WTC11 (cell line): ENCODE data around the gene CFAP58. TPM values are rescaled to one million over a fixed set of nuclear protein-coding genes. Genes with fewer than 3 reads are reported as not detected.

Source experiments
- ATAC-seq: fragments of 200-7000 bp; cut with Tn5 transposase; 2 replicates; pipeline ENCODE4 v1.10.0; 2021; ENCODE audit warnings: mild to moderate bottlenecking, moderate library complexity
- CTCF ChIA-PET: fragments of 300-600 bp; sonication (Branson Sonifier 250); formaldehyde crosslinking; loops from one replicate; lab custom pipeline; 2021; ENCODE audit warnings: antibody characterized with exemption; lab: Charles Lee
- POLR2A ChIA-PET: fragments of 350-600 bp; sonication (Branson Sonifier 250); formaldehyde crosslinking; loops from one replicate; lab custom pipeline; 2021; ENCODE audit warnings: antibody characterized with exemption; lab: Charles Lee
- DNase-seq: peaks from one replicate; pipeline ENCODE4 v3.0.0; 2021; ENCODE audit warnings: low spot score
- H3K27ac Mint-ChIP-seq: 2 replicates; pipeline ENCODE4 v1.8.0; 2021; ENCODE audit warnings: mixed read lengths
- H3K27me3 Mint-ChIP-seq: 2 replicates; pipeline ENCODE4 v1.8.0; 2021; ENCODE audit warnings: low read depth, mild to moderate bottlenecking, moderate library complexity, mixed read lengths
- H3K36me3 Mint-ChIP-seq: 2 replicates; pipeline ENCODE4 v1.8.0; 2021; ENCODE audit warnings: mixed read lengths
- H3K4me1 Mint-ChIP-seq: 2 replicates; pipeline ENCODE4 v1.8.0; 2022; ENCODE audit warnings: mixed read lengths
- H3K4me3 Mint-ChIP-seq: 2 replicates; pipeline ENCODE4 v1.8.0; 2021; ENCODE audit warnings: mild to moderate bottlenecking, moderate library complexity, mixed read lengths
- H3K9me3 Mint-ChIP-seq: 2 replicates; pipeline ENCODE4 v1.8.0; 2021; ENCODE audit warnings: mixed read lengths
- IRF1 ChIP-seq: sonication (generic); formaldehyde crosslinking; IDR thresholded peaks from 2 replicates; pipeline ENCODE4 v1.8.0; 2023; ENCODE audit warnings: missing genetic modification reagents
- RELA ChIP-seq: sonication (generic); formaldehyde crosslinking; IDR thresholded peaks from 2 replicates; pipeline ENCODE4 v1.8.1; 2022; ENCODE audit warnings: missing genetic modification reagents, mild to moderate bottlenecking, borderline replicate concordance
- RORB ChIP-seq: fragments of 250-450 bp; sonication (Bioruptor Pico); IDR thresholded peaks from 2 replicates; pipeline ENCODE4 v1.9.0; 2021; ENCODE audit warnings: mild to moderate bottlenecking
- SOX15 ChIP-seq: fragments of 250-450 bp; sonication (Bioruptor Pico); IDR thresholded peaks from 2 replicates; pipeline ENCODE4 v1.9.0; 2021; ENCODE audit warnings: mild to moderate bottlenecking
- ZNF219 ChIP-seq: sonication (generic); formaldehyde crosslinking; IDR thresholded peaks from 2 replicates; pipeline ENCODE4 v1.8.0; 2023; ENCODE audit warnings: missing genetic modification reagents, mild to moderate bottlenecking, borderline replicate concordance
- ZNF263 ChIP-seq: sonication (generic); formaldehyde crosslinking; IDR thresholded peaks from 2 replicates; pipeline ENCODE4 v1.8.1; 2022; ENCODE audit warnings: low read depth, mild to moderate bottlenecking, moderate library complexity, missing genetic modification reagents
- ZNF281 ChIP-seq: sonication (generic); formaldehyde crosslinking; IDR thresholded peaks from 2 replicates; pipeline ENCODE4 v1.8.0; 2023; ENCODE audit warnings: mild to moderate bottlenecking, missing genetic modification reagents
- ZNF512 ChIP-seq: sonication (generic); formaldehyde crosslinking; IDR thresholded peaks from 2 replicates; pipeline ENCODE4 v1.8.1; 2022; ENCODE audit warnings: missing genetic modification reagents, borderline replicate concordance
- ZNF532 ChIP-seq: fragments of 250-450 bp; sonication (Bioruptor Pico); IDR thresholded peaks from 2 replicates; pipeline ENCODE4 v1.9.0; 2021; ENCODE audit warnings: mild to moderate bottlenecking, borderline replicate concordance
- total RNA-seq: library from RNA; stranded (reverse); gene quantifications from 3 replicates; pipeline ENCODE4 v1.2.3, GENCODE V29; 2021

Gene CFAP58
- total RNA-seq, 1 experiment from 2014 or later: 1.0 TPM

DNA sequence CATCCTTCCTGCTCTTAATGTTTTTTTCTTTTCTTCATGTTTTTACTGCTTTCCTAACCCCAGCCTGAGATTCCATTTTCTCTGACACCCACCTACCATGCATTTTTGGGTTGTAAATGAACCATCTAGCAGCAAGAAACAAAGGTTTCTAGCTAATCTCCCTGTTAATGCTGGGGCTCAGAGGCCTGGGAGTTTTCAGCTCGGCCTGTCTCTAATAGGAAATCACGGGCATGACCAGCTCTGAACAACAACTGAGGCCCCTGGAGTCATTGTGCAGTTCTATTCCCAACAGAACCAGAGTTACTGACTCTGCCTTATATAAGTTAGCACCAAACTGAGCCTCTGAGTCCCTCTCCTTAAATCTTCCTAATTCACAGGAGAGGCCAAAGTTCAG lies 134.8 kb downstream of the CFAP58 start:
- H3K27ac Mint-ChIP-seq: no peak overlapping the region
- H3K4me1 Mint-ChIP-seq: peaks cover 10% of the 10 kb centered on the region
- TF ChIP-seq RORB (CRISPR knock-in tag): no peak
- no peak for TF ChIP-seq ZNF281 (CRISPR knock-in tag)
- TF ChIP-seq ZNF219 (CRISPR knock-in tag): no peak
- TF ChIP-seq ZNF532 (CRISPR knock-in tag): no peak
- CTCF ChIA-PET: interaction anchor here (0.9 kb wide), 1 partner anchor 214 kb away, joined by 3 read pairs; no protein-coding TSS in a partner anchor
- ATAC-seq: no peak; the same call in 1 of the 2 replicates
- no peaks in the 10 kb centered on the region; the same call in 1 of the 2 replicates for H3K9me3 Mint-ChIP-seq
- DNase-seq: no peak
- H3K27me3 Mint-ChIP-seq: no peaks in the 10 kb centered on the region; the same call in 1 of the 2 replicates
- H3K4me3 Mint-ChIP-seq: no peak overlapping the region
- POLR2A ChIA-PET: no interaction called here
- no peaks in the 10 kb centered on the region for H3K36me3 Mint-ChIP-seq

- peaks cover 10% of the 10 kb centered on the region for H3K4me1 Mint-ChIP-seq
- DNase-seq (no peak), ATAC-seq (no peak)
- H3K9me3 Mint-ChIP-seq: peaks cover 22% of the 10 kb centered on the region
- H3K4me3 Mint-ChIP-seq: no peak overlapping the region
- POLR2A ChIA-PET: interaction anchor here (0.6 kb wide), 1 partner anchor 24 kb away, joined by 3 read pairs; no protein-coding TSS in a partner anchor
- CTCF ChIA-PET: interaction anchor here (1.0 to 1.9 kb wide), 2 partner anchors 88 to 141 kb away, joined by 3 to 7 read pairs; no protein-coding TSS in a partner anchor
- H3K36me3 Mint-ChIP-seq: no peaks in the 10 kb centered on the region
- H3K27me3 Mint-ChIP-seq: no peaks in the 10 kb centered on the region
- no peak overlapping the region for H3K27ac Mint-ChIP-seq
- TF ChIP-seq ZNF512 (0 out of 2 replicates have a peak, but pooled peaks have one; percentile 57), RELA (CRISPR knock-in tag) (no peak), SOX15 (CRISPR knock-in tag) (no peak)
These were observed 138.8 kb downstream of the CFAP58 start for GRCh38 chr10:104492329-104492940.

DNA sequence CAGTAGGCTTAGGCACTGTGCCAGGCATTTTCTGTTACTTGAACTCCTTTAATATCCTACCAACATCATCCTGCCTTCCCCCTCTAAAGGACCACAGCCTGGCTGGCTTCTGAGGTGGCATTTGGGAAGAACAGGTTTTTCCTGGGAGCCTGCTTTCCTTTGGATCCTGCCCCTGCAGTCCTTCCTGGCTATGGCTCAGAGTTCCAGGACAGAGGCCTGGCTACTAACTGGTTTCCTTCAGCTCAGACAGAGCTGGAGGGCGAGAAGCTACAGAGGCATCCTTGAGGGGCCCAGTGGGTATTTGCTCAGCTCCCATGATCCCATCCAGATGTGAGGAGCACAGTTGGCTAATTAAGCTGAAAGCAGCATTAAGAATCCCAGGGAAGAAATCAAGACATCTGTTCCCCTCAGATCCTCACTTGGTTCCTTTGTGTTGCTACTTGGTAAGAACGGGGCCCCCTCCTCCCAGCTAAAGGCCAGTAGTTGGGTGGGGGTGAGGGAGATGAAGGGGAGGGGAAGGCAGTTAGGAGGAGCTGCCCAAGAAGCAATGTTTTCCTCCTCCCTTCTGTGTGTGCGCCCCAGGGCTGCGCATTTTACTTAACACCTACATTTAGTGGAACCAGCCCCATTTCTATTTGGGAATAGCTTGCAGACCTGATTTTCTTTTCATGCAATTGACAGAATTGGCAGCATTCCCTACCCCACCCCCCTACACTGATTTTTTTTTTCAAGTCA lies 144.9 kb downstream of the CFAP58 start:
- Mint-ChIP-seq H3K27ac (no peak overlapping the region), H3K36me3 (no peaks in the 10 kb centered on the region), H3K9me3 (peaks cover 22% of the 10 kb centered on the region), H3K4me1 (peaks cover 22% of the 10 kb centered on the region), H3K27me3 (no peaks in the 10 kb centered on the region), H3K4me3 (no peak overlapping the region)
- DNase-seq (no peak), ATAC-seq (peak; percentile 69)
- POLR2A ChIA-PET: no interaction called here
- TF ChIP-seq ZNF263 (CRISPR knock-in tag) (no peak), IRF1 (CRISPR knock-in tag) (no peak)
- CTCF ChIA-PET: interaction anchor here (0.6 to 1.5 kb wide), 6 partner anchors 8 to 170 kb away, joined by 3 to 5 read pairs (median 4); partner anchors contain the start of gene CFAP58
